B cell (primary cell): ENCODE results near the gene SMIM7. TPM values are rescaled to one million over a fixed set of nuclear protein-coding genes. Genes with fewer than 3 reads are reported as not detected.

Experiments used
- ATAC-seq: fragments of 200-7000 bp; cut with Tn5 transposase; one replicate; pipeline ENCODE4 v1.10.0; 2021; ENCODE audit warnings: low read depth, mild to moderate bottlenecking, moderate number of reproducible peaks, moderate library complexity
- CTCF ChIA-PET: fragments of 350-600 bp; sonication (Branson Sonifier 250); formaldehyde crosslinking; loops from one replicate; lab custom pipeline; 2021; ENCODE audit warnings: antibody characterized with exemption, inconsistent platforms; lab: Charles Lee
- POLR2A ChIA-PET: fragments of 350-600 bp; sonication (Branson Sonifier 250); formaldehyde crosslinking; loops from one replicate; lab custom pipeline; 2021; ENCODE audit warnings: antibody characterized with exemption; lab: Charles Lee
- DNase-seq: peaks from one replicate; pipeline ENCODE4 v3.0.0; 2013
- H2AFZ ChIP-seq: 2 replicates; pipeline ENCODE4 v1.6.1; 2012; ENCODE audit warnings: mild to moderate bottlenecking, low read depth, low read length; ENCODE audit not compliant: insufficient read depth, poor library complexity, severe bottlenecking
- H3K27ac ChIP-seq, 2 donors: 1 replicate in 1 of 2; 2 replicates in 1 of 2; pipeline ENCODE4 v1.5.1; 2012 to 2013; ENCODE audit warnings: low read length in 2 of 2, mild to moderate bottlenecking in 2 of 2, moderate library complexity in 1 of 2
- H3K27me3 ChIP-seq, 4 experiments: fragments of 200-600 bp in 1 of 4; sonication (generic) in 1 of 4; replicated peaks in 1 of 4; 1 replicate in 2 of 4; 2 replicates in 2 of 4; pipeline versions ENCODE4 v1.6.1 to v1.7.0; 2013 to 2016; ENCODE audit warnings: low read length in 3 of 4, mild to moderate bottlenecking in 2 of 4, mixed read lengths in 1 of 4, moderate library complexity in 1 of 4; ENCODE audit not compliant: insufficient read depth in 4 of 4, control insufficient read depth in 3 of 4; ENCODE audit errors: control extremely low read depth in 1 of 4
- H3K36me3 ChIP-seq, 2 experiments: replicated peaks in 1 of 2; 1 replicate in 1 of 2; 2 replicates in 1 of 2; pipeline versions ENCODE4 v1.6.1 to v1.7.1; 2013; ENCODE audit warnings: low read length in 1 of 2; ENCODE audit not compliant: insufficient read depth in 2 of 2, control insufficient read depth in 1 of 2; ENCODE audit errors: control extremely low read depth in 1 of 2, extremely low read depth in 1 of 2
- H3K4me1 ChIP-seq, 2 donors: fragments of 200-600 bp in 1 of 2; sonication (generic) in 1 of 2; 1 replicate in 1 of 2; 2 replicates in 1 of 2; pipeline versions ENCODE4 v1.5.1 to v1.6.1; 2013 to 2017; ENCODE audit warnings: low read length in 2 of 2; ENCODE audit not compliant: control insufficient read depth in 2 of 2, insufficient read depth in 2 of 2
- H3K4me2 ChIP-seq: replicated peaks from 2 replicates; pipeline ENCODE3; 2012; ENCODE audit warnings: mild to moderate bottlenecking, low read depth, low read length; ENCODE audit not compliant: poor library complexity, severe bottlenecking
- H3K4me3 ChIP-seq, 5 experiments: fragments of 200-600 bp in 1 of 5; sonication (generic) in 1 of 5; 1 replicate in 3 of 5; 2 replicates in 2 of 5; pipeline versions ENCODE4 v1.5.1 to v1.7.0; 2011 to 2016; ENCODE audit warnings: low read length in 4 of 5, mild to moderate bottlenecking in 4 of 5, low read depth in 2 of 5, control low read depth in 1 of 5, moderate library complexity in 1 of 5; ENCODE audit not compliant: insufficient read depth in 1 of 5; ENCODE audit errors: control extremely low read depth in 1 of 5, extremely low read depth in 1 of 5
- H3K79me2 ChIP-seq: fragments of 200-600 bp; sonication (generic); one replicate; pipeline ENCODE4 v1.6.0; 2016; ENCODE audit warnings: low read length; ENCODE audit not compliant: control insufficient read depth, insufficient read depth
- H3K9ac ChIP-seq: fragments of 200-600 bp; sonication (generic); 2 replicates; pipeline ENCODE4 v1.6.1; 2017; ENCODE audit warnings: mild to moderate bottlenecking, low read length, moderate library complexity
- H3K9me3 ChIP-seq, 3 donors: one replicate each; pipeline versions ENCODE4 v1.6.1 to v1.7.1; 2013; ENCODE audit warnings: low read length in 2 of 3; ENCODE audit not compliant: control insufficient read depth in 2 of 3, insufficient read depth in 1 of 3; ENCODE audit errors: control extremely low read depth in 1 of 3
- H4K20me1 ChIP-seq: 2 replicates; pipeline ENCODE4 v1.6.0; 2012; ENCODE audit warnings: mild to moderate bottlenecking, low read length; ENCODE audit not compliant: insufficient read depth, control insufficient read depth, poor library complexity, severe bottlenecking
- H3K27ac Mint-ChIP-seq: one replicate; pipeline ENCODE4 v1.8.0; 2021; ENCODE audit warnings: mixed read lengths
- H3K27me3 Mint-ChIP-seq: one replicate; pipeline ENCODE4 v1.8.0; 2021; ENCODE audit warnings: mixed read lengths
- H3K4me1 Mint-ChIP-seq: one replicate; pipeline ENCODE4 v1.8.0; 2021; ENCODE audit warnings: mixed read lengths
- H3K4me3 Mint-ChIP-seq: one replicate; pipeline ENCODE4 v1.8.0; 2021; ENCODE audit warnings: mixed read lengths
- H3K9me3 Mint-ChIP-seq: one replicate; pipeline ENCODE4 v1.8.0; 2022; ENCODE audit warnings: mixed read lengths; ENCODE audit not compliant: insufficient read depth
- EZH2 ChIP-seq: IDR thresholded peaks from 2 replicates; pipeline ENCODE4 v1.6.1; 2012; ENCODE audit warnings: borderline replicate concordance, low read depth, mild to moderate bottlenecking, moderate library complexity, low read length; ENCODE audit not compliant: insufficient read depth, poor library complexity, severe bottlenecking
- WGBS: methylation state at CpG from one replicate; pipeline ENCODE4 v1.1.5; 2013; ENCODE audit warnings: missing lambda C conversion rate; ENCODE audit not compliant: insufficient coverage; 5-methylcytosine and 5-hydroxymethylcytosine counted together
- intact Hi-C: fragments of 100-400 bp; cut with micrococcal nuclease; formaldehyde crosslinking; loops from one replicate; pipeline ENCODE4 v1.10.0; 2022
- polyA plus RNA-seq: library from polyadenylated mRNA; depleted of rRNA; stranded (reverse); fragments of >200 nt; gene quantifications from 2 replicates; pipeline ENCODE4 v1.2.3, GENCODE V29; 2012
- total RNA-seq, 2 donors: library from RNA; stranded (reverse); fragments of 120-200 nt in 1 of 2; gene quantifications; 1 replicate in 1 of 2; 2 replicates in 1 of 2; pipeline versions ENCODE4 v1.2.3 to v1.2.4, GENCODE V29; 2013 to 2022
- TF ChIP-seq, protein P1 (sequence below): fragments of 200-600 bp; IDR thresholded peaks from one replicate; pipeline ENCODE4 v1.8.0; 2022; ENCODE audit warnings: antibody characterized with exemption, mild to moderate bottlenecking

The SMIM7 gene
- total and polyA plus RNA-seq, 2 donors (not counting 1 experiment from before 2014, with no cell fraction given): 54.7 to 133 TPM

DNA sequence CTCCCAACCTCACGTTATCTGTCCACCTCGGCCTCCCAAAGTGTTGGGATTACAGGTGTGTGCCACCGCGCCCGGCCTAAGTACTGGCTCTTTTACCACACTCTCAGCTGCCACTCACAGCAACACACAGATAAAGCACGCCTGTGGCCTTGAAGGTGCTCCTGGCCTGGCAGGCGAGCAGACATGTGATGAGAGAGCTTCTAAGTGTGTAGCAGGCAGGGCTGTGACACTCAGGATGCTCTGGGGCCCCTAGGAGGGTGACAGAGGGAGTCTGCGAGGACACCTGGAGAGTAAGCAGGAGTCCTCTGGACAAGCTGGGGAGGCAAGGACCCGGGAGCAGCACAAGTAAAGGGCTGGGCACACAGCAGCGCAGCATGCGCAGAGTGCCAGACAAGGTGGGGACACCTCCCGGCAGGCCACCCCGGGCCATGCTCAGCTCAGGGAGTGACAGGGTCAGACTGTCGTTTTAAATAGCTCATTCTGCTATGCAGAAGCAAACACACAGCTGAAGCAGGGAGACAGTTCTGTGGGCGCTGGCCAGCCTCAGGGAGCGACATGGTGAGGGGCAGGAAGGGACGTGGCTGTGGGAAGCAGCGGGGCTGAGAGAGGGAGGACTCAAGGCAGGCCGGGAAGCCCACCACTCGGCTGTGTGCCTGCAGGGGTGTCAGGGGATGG, 58.4 kb downstream of the SMIM7 start:
- ATAC-seq (no peak), DNase-seq (no peak)
- H3K9me3 ChIP-seq: peaks cover 0 to 5% (median 0%) of the 10 kb centered on the region in 3 donors
- H3K9ac ChIP-seq: no peak overlapping the region
- peaks cover 10 to 40% of the 10 kb centered on the region in 2 donors for H3K4me1 ChIP-seq
- Mint-ChIP-seq H3K9me3 (no peaks in the 10 kb centered on the region), H3K27me3 (no peaks in the 10 kb centered on the region), H3K4me1 (peaks cover 65% of the 10 kb centered on the region), H3K27ac (no peak overlapping the region), H3K4me3 (no peak overlapping the region)
- 98% methylated on average over 16 of the region's 20 CpGs for WGBS
- peaks cover 0 to 9% of the 10 kb centered on the region in 2 experiments for H3K36me3 ChIP-seq
- H4K20me1 ChIP-seq: peaks cover 95% of the 10 kb centered on the region
- H3K27me3 ChIP-seq: no peaks in the 10 kb centered on the region
- TF ChIP-seq, protein P1, sequence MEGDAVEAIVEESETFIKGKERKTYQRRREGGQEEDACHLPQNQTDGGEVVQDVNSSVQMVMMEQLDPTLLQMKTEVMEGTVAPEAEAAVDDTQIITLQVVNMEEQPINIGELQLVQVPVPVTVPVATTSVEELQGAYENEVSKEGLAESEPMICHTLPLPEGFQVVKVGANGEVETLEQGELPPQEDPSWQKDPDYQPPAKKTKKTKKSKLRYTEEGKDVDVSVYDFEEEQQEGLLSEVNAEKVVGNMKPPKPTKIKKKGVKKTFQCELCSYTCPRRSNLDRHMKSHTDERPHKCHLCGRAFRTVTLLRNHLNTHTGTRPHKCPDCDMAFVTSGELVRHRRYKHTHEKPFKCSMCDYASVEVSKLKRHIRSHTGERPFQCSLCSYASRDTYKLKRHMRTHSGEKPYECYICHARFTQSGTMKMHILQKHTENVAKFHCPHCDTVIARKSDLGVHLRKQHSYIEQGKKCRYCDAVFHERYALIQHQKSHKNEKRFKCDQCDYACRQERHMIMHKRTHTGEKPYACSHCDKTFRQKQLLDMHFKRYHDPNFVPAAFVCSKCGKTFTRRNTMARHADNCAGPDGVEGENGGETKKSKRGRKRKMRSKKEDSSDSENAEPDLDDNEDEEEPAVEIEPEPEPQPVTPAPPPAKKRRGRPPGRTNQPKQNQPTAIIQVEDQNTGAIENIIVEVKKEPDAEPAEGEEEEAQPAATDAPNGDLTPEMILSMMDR: no peak
- no peak for TF ChIP-seq EZH2
- ChIA-PET CTCF (no interaction called here), POLR2A (interaction anchor here (0.6 kb wide), 1 partner anchor 228 kb away, joined by 6 read pairs; no protein-coding TSS in a partner anchor)
- intact Hi-C loops: no loop called here
- no peak overlapping the region for H3K27ac ChIP-seq
- H3K79me2 ChIP-seq: peaks cover 100% of the 10 kb centered on the region
- no peak overlapping the region for H3K4me3 ChIP-seq
- H3K4me2 ChIP-seq: no peak overlapping the region
- no peak overlapping the region for H2AFZ ChIP-seq

DNA sequence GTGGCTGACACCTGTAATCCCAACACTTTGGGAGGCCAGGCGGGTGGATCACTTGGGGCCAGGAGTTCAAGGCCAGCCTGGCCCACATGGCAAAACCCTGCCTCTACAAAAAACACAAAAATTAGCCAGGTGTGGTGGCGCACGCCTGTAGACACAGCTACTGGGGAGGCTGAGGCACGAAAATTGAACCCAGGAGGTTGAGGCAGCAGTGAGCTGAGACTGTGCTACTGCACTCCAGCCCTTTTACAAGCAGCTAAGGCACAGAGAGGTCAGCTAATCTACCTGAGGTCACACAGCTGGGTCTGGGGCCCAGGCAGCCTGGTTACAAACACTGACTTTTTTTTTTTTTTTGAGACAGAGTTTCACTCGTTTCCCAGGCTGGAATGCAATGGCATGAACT, 59.1 kb downstream of the SMIM7 start:
- Histone ChIP-seq H2AFZ (no peak overlapping the region), H3K27me3 (no peaks in the 10 kb centered on the region), H3K9ac (no peak overlapping the region), H4K20me1 (peaks cover 98% of the 10 kb centered on the region), H3K79me2 (peaks cover 100% of the 10 kb centered on the region), H3K4me1 (peaks cover 10 to 41% of the 10 kb centered on the region in 2 donors), H3K9me3 (peaks cover 0 to 5% (median 0%) of the 10 kb centered on the region in 3 donors), H3K4me2 (no peak overlapping the region), H3K4me3 (no peak overlapping the region), H3K36me3 (peaks cover 0 to 6% of the 10 kb centered on the region in 2 experiments), H3K27ac (no peak overlapping the region)
- H3K27me3 Mint-ChIP-seq: no peaks in the 10 kb centered on the region
- DNase-seq (no peak), ATAC-seq (no peak)
- H3K4me3 Mint-ChIP-seq: no peak overlapping the region
- H3K27ac Mint-ChIP-seq: no peak overlapping the region
- H3K4me1 Mint-ChIP-seq: peaks cover 68% of the 10 kb centered on the region
- no peaks in the 10 kb centered on the region for H3K9me3 Mint-ChIP-seq
- TF ChIP-seq, protein P1: no peak
- no peak for TF ChIP-seq EZH2
- 94% methylated on average over 5 of the region's 5 CpGs for WGBS
- POLR2A ChIA-PET: interaction anchor here (1.2 kb wide), 1 partner anchor 13 kb away, joined by 6 read pairs; no protein-coding TSS in a partner anchor
- CTCF ChIA-PET: no interaction called here
- intact Hi-C loops: no loop called here
